Ishikawa (cell line): ENCODE data around the gene MYH14.

Experiments
- CEBPB ChIP-seq: IDR thresholded peaks from 2 replicates; pipeline ENCODE4 v1.6.1; 2012
- CREB1 ChIP-seq: IDR thresholded peaks from 2 replicates; pipeline ENCODE4 v1.6.1; 2012; ENCODE audit warnings: low read depth
- EGR1 ChIP-seq: IDR thresholded peaks from 2 replicates; pipeline ENCODE4 v1.6.1; 2012
- EP300 ChIP-seq: IDR thresholded peaks from 2 replicates; pipeline ENCODE4 v1.6.1; 2012; ENCODE audit warnings: borderline replicate concordance
- FOXM1 ChIP-seq: IDR thresholded peaks from 2 replicates; pipeline ENCODE4 v1.6.1; 2012; ENCODE audit warnings: low read depth, borderline replicate concordance
- NFIC ChIP-seq: IDR thresholded peaks from 2 replicates; pipeline ENCODE4 v1.6.1; 2012
- RAD21 ChIP-seq: IDR thresholded peaks from 2 replicates; pipeline ENCODE4 v1.6.1; 2012; ENCODE audit warnings: low read depth
- TAF1 ChIP-seq: IDR thresholded peaks from 2 replicates; pipeline ENCODE4 v1.6.1; 2012; ENCODE audit warnings: low read depth, mild to moderate bottlenecking
- TCF12 ChIP-seq: IDR thresholded peaks from 2 replicates; pipeline ENCODE4 v1.6.1; 2012; ENCODE audit warnings: low read depth
- TEAD4 ChIP-seq: IDR thresholded peaks from 2 replicates; pipeline ENCODE4 v1.6.1; 2012
- YY1 ChIP-seq: IDR thresholded peaks from 2 replicates; pipeline ENCODE4 v1.6.1; 2012; ENCODE audit warnings: low read depth
- ZBTB7A ChIP-seq: IDR thresholded peaks from 2 replicates; pipeline ENCODE4 v1.6.1; 2012; ENCODE audit warnings: low read depth
- TF ChIP-seq, protein P1 (sequence below): IDR thresholded peaks from 2 replicates; pipeline ENCODE4 v1.6.1; 2012; ENCODE audit warnings: low read depth, mild to moderate bottlenecking
- TF ChIP-seq, protein P2 (sequence below): IDR thresholded peaks from 2 replicates; pipeline ENCODE4 v1.6.1; 2012
- TF ChIP-seq, protein P3 (sequence below): IDR thresholded peaks from 2 replicates; pipeline ENCODE4 v1.6.1; 2012

The MYH14 gene

DNA sequence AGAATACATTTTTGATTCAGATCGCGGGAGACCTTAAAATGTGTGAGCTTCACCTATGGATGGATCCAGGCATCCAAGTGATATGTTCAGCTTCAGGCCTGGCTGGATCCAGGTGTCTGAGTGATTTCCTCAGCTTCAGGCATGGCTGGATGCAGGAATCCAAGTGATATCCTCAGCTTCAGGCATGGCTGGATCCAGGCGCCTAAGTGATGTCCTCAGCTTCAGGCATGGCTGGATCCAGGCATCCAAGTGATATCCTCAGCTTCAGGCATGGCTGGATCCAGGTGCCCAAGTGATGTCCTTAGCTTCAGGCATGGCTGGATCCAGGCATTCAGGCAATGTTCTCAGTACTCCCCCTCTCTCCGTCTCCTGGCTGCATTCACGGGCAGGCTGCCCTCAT lies 65.1 kb downstream of the MYH14 start:
- no peak for TF ChIP-seq CREB1
- TF ChIP-seq EGR1 = no peak
- no peak for TF ChIP-seq TAF1
- TF ChIP-seq TEAD4 = no peak
- TF ChIP-seq TCF12 = no peak
- no peak for TF ChIP-seq EP300
- TF ChIP-seq CEBPB = no peak
- no peak for TF ChIP-seq RAD21
- no peak for TF ChIP-seq FOXM1
- TF ChIP-seq, protein P1, sequence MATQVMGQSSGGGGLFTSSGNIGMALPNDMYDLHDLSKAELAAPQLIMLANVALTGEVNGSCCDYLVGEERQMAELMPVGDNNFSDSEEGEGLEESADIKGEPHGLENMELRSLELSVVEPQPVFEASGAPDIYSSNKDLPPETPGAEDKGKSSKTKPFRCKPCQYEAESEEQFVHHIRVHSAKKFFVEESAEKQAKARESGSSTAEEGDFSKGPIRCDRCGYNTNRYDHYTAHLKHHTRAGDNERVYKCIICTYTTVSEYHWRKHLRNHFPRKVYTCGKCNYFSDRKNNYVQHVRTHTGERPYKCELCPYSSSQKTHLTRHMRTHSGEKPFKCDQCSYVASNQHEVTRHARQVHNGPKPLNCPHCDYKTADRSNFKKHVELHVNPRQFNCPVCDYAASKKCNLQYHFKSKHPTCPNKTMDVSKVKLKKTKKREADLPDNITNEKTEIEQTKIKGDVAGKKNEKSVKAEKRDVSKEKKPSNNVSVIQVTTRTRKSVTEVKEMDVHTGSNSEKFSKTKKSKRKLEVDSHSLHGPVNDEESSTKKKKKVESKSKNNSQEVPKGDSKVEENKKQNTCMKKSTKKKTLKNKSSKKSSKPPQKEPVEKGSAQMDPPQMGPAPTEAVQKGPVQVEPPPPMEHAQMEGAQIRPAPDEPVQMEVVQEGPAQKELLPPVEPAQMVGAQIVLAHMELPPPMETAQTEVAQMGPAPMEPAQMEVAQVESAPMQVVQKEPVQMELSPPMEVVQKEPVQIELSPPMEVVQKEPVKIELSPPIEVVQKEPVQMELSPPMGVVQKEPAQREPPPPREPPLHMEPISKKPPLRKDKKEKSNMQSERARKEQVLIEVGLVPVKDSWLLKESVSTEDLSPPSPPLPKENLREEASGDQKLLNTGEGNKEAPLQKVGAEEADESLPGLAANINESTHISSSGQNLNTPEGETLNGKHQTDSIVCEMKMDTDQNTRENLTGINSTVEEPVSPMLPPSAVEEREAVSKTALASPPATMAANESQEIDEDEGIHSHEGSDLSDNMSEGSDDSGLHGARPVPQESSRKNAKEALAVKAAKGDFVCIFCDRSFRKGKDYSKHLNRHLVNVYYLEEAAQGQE = no peak
- no peak for TF ChIP-seq ZBTB7A
- TF ChIP-seq YY1 = no peak
- no peak for TF ChIP-seq NFIC
- TF ChIP-seq, protein P2, sequence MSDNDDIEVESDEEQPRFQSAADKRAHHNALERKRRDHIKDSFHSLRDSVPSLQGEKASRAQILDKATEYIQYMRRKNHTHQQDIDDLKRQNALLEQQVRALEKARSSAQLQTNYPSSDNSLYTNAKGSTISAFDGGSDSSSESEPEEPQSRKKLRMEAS = no peak
- TF ChIP-seq, protein P3, sequence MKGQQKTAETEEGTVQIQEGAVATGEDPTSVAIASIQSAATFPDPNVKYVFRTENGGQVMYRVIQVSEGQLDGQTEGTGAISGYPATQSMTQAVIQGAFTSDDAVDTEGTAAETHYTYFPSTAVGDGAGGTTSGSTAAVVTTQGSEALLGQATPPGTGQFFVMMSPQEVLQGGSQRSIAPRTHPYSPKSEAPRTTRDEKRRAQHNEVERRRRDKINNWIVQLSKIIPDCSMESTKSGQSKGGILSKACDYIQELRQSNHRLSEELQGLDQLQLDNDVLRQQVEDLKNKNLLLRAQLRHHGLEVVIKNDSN = no peak

DNA sequence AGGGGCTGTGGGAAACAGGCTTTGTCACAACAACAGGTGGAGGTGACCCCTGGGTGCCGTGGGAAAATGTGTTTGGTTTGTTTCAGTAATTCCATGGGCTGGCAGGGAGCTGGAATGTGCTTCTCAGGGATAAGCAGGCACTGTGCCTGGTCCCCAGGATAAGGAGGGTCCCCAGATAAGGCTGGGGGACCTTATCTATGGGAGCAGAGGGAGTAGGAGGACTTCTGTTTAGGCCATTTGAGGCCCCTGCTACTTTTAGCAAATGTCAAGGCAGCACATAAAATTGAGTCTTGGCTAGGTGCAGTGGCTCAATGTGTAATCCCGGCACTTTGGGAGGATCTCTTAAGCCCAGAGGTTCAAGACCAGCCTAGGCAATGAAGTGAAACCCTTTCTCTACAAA lies 66.2 kb downstream of the MYH14 start:
- no peak for TF ChIP-seq NFIC
- no peak for TF ChIP-seq FOXM1
- TF ChIP-seq, protein P1 = no peak
- TF ChIP-seq EP300 = no peak
- TF ChIP-seq ZBTB7A = no peak
- no peak for TF ChIP-seq TAF1
- TF ChIP-seq TEAD4 = no peak
- TF ChIP-seq, protein P3 = no peak
- TF ChIP-seq, protein P2 = no peak

DNA sequence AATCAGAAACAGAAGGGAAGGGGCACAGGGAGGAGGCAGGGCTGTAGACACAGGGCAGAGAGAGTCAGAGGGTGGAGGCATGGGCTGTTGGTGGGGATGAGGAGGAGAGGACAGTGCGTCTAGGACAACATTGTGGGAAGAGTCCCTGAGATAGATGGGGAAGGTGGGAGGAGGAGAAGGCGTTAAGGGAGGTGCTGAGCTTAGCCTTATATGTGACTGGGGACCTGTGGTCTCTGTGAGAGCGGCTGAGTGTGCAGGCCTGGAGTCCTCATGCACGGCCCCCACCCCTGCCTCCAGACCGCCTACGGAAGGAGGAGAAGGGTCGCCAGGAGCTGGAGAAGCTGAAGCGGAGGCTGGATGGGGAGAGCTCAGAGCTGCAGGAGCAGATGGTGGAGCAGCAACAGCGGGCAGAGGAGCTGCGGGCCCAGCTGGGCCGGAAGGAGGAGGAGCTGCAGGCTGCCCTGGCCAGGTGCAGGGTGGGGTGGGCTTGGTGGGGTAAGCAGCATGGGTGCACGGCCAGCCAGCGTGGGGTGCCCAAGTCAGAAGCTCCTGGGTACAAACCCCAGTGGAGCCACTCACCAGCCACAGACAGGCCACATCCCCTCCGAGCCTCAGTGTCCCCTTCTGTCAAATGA lies 69.0 kb downstream of the MYH14 start:
- TF ChIP-seq EGR1 (no peak), FOXM1 (no peak), CREB1 (no peak), RAD21 (no peak)
- TF ChIP-seq, protein P2 = no peak

DNA sequence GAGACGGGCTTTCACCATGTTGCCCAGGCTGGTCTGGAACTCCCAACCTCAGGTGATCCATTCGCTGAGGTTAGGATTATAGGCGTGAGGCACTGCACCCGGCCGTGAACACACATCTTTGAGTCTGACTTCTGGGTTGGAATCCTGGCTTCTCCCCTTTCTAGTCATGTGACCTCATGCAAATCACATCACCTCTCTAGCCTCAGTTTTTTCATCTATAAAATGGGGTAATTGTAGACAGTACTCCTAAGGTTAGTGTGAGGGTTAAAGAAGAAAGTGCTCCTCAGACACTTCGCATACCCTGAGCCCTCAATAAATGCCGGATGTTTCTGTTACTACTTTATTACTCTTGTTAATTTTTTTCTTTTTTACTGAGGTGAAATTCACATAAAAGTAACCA lies 70.4 kb downstream of the MYH14 start:
- TF ChIP-seq, protein P2 = no peak
- TF ChIP-seq, protein P3 = 0 out of 2 replicates have a peak, but pooled peaks have one; percentile 25

DNA sequence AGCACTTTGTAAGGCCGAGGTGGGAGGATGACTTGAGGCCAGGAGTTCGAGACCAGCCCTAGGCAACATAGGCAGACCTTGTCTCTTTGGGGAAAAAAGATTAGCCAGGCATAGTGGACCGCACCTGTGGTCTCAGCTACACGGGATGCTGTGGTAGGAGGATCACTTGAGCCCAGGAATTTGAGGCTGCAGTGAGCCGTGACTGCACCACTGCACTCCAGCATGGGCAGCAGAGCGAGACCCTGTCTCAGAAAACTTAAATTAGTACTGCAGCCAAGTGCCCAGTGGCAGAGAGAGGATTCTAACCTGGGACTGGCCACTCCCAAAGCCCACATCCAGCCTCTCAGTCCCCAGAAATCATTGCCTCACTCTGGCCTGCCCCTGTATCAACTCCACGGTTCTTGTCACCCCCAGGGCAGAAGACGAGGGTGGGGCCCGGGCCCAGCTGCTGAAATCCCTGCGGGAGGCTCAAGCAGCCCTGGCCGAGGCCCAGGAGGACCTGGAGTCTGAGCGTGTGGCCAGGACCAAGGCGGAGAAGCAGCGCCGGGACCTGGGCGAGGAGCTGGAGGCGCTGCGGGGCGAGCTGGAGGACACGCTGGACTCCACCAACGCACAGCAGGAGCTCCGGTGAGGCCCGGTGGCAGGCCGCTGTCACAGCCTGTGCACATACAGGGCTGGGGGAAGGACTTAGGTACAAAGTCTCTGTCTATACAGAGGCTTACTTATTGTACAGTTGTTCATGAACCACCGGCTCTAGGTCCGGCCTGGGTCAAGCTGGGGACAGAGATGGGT lies 72.4 kb downstream of the MYH14 start:
- TF ChIP-seq ZBTB7A = no peak
- TF ChIP-seq YY1 = no peak
- TF ChIP-seq CEBPB = 0 out of 2 replicates have a peak, but pooled peaks have one; percentile 4
- TF ChIP-seq TEAD4 = peak; percentile 64
- TF ChIP-seq, protein P2 = no peak
- peak; percentile 42; the same call in 1 of the 2 replicates for TF ChIP-seq NFIC
